Measurements from ENCODE around the gene KCNJ18.

DNA sequence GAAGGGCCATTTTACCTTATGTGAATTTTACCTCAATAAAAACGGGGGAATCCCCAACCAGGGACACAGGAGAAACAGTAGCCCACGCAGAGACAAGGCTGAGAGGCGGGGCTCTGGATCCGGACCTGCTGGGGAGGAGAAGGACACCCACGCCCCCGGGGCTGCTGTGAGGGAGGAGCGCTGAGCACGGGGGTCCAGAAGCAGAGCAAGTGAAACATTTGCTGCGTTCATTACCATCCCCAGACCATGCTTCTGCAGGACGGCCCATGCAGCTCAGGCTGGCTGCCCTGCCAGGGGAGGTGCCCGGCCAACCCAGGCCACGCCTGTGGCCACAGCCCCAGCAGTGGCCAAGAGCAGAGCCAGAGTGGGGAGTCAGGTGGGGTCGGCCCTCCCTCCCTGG, 50.0 kb downstream of the KCNJ18 start:
- TF ChIP-seq, protein P1, sequence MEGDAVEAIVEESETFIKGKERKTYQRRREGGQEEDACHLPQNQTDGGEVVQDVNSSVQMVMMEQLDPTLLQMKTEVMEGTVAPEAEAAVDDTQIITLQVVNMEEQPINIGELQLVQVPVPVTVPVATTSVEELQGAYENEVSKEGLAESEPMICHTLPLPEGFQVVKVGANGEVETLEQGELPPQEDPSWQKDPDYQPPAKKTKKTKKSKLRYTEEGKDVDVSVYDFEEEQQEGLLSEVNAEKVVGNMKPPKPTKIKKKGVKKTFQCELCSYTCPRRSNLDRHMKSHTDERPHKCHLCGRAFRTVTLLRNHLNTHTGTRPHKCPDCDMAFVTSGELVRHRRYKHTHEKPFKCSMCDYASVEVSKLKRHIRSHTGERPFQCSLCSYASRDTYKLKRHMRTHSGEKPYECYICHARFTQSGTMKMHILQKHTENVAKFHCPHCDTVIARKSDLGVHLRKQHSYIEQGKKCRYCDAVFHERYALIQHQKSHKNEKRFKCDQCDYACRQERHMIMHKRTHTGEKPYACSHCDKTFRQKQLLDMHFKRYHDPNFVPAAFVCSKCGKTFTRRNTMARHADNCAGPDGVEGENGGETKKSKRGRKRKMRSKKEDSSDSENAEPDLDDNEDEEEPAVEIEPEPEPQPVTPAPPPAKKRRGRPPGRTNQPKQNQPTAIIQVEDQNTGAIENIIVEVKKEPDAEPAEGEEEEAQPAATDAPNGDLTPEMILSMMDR (IDR thresholded peaks at IDR 0.05), result no peak
- TF ChIP-seq POLR2AphosphoS5 (IDR thresholded peaks at IDR 0.05; ENCODE audit: low read depth, low read length) (no peak), TCF7L2 (IDR thresholded peaks at IDR 0.05; ENCODE audit: low read depth, low read length) (no peak), SIN3A (IDR thresholded peaks at IDR 0.05; ENCODE audit: borderline replicate concordance, insufficient read depth, low read depth, low read length) (no peak)
- TF ChIP-seq, protein P2, sequence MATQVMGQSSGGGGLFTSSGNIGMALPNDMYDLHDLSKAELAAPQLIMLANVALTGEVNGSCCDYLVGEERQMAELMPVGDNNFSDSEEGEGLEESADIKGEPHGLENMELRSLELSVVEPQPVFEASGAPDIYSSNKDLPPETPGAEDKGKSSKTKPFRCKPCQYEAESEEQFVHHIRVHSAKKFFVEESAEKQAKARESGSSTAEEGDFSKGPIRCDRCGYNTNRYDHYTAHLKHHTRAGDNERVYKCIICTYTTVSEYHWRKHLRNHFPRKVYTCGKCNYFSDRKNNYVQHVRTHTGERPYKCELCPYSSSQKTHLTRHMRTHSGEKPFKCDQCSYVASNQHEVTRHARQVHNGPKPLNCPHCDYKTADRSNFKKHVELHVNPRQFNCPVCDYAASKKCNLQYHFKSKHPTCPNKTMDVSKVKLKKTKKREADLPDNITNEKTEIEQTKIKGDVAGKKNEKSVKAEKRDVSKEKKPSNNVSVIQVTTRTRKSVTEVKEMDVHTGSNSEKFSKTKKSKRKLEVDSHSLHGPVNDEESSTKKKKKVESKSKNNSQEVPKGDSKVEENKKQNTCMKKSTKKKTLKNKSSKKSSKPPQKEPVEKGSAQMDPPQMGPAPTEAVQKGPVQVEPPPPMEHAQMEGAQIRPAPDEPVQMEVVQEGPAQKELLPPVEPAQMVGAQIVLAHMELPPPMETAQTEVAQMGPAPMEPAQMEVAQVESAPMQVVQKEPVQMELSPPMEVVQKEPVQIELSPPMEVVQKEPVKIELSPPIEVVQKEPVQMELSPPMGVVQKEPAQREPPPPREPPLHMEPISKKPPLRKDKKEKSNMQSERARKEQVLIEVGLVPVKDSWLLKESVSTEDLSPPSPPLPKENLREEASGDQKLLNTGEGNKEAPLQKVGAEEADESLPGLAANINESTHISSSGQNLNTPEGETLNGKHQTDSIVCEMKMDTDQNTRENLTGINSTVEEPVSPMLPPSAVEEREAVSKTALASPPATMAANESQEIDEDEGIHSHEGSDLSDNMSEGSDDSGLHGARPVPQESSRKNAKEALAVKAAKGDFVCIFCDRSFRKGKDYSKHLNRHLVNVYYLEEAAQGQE (IDR thresholded peaks at IDR 0.05; ENCODE audit: insufficient read depth in 1 of 2, low read depth in 2 of 2, low read length in 1 of 2), result no peak
